Fibroblast of lung (primary cell): ENCODE measurements around the gene TMC5. TPM values are rescaled to one million over a fixed set of nuclear protein-coding genes. Genes with fewer than 3 reads are reported as not detected.

Experiments used
- DNase-seq, 2 donors: peaks; one replicate each; pipeline versions ENCODE4 v3.0.0 to v3.0.0-alpha.2; 2010; ENCODE audit warnings: low read depth in 2 of 2
- H2AFZ ChIP-seq: 2 replicates; pipeline ENCODE4 v1.5.1; 2012; ENCODE audit warnings: low read length, control low read depth, inconsistent platforms
- H3K27ac ChIP-seq: 2 replicates; pipeline ENCODE4 v1.5.1; 2011; ENCODE audit warnings: low read length, control low read depth; ENCODE audit not compliant: insufficient read depth
- H3K27me3 ChIP-seq: 2 replicates; pipeline ENCODE4 v1.5.1; 2011; ENCODE audit warnings: mild to moderate bottlenecking, low read length; ENCODE audit not compliant: control insufficient read depth, insufficient read depth
- H3K36me3 ChIP-seq: 2 replicates; pipeline ENCODE4 v1.5.1; 2011; ENCODE audit warnings: low read length; ENCODE audit not compliant: control insufficient read depth, insufficient read depth
- H3K4me1 ChIP-seq: 2 replicates; pipeline ENCODE4 v1.5.1; 2011; ENCODE audit warnings: low read length; ENCODE audit not compliant: control insufficient read depth, insufficient read depth; ENCODE audit errors: extremely low read depth
- H3K4me2 ChIP-seq: 2 replicates; pipeline ENCODE4 v1.5.1; 2011; ENCODE audit warnings: low read length, control low read depth; ENCODE audit not compliant: insufficient read depth; ENCODE audit errors: extremely low read depth
- H3K4me3 ChIP-seq, 4 experiments: fragments of 200-600 bp in 1 of 4; sonication (generic) in 1 of 4; replicated peaks in 1 of 4; 2 replicates each; pipeline ENCODE4 v1.5.1; 2011 to 2016; ENCODE audit warnings: low read length in 4 of 4, low read depth in 3 of 4, mild to moderate bottlenecking in 3 of 4, control low read depth in 2 of 4, inconsistent platforms in 1 of 4, mixed read lengths in 1 of 4; ENCODE audit not compliant: insufficient read depth in 1 of 4; ENCODE audit errors: control extremely low read depth in 1 of 4
- H3K79me2 ChIP-seq: 2 replicates; pipeline ENCODE4 v1.5.1; 2012; ENCODE audit warnings: mild to moderate bottlenecking, low read length, inconsistent platforms; ENCODE audit not compliant: control insufficient read depth, insufficient read depth
- H3K9ac ChIP-seq: 2 replicates; pipeline ENCODE4 v1.5.1; 2011; ENCODE audit warnings: mild to moderate bottlenecking, low read length, control low read depth; ENCODE audit not compliant: insufficient read depth
- H3K9me3 ChIP-seq: 2 replicates; pipeline ENCODE4 v1.5.1; 2012; ENCODE audit warnings: low read depth, low read length; ENCODE audit not compliant: control insufficient read depth, insufficient read depth
- H4K20me1 ChIP-seq: 2 replicates; pipeline ENCODE4 v1.5.1; 2011; ENCODE audit warnings: low read length; ENCODE audit not compliant: control insufficient read depth, insufficient read depth; ENCODE audit errors: extremely low read depth
- EZH2 ChIP-seq: IDR thresholded peaks from 2 replicates; pipeline ENCODE4 v1.5.1; 2012; ENCODE audit warnings: low read length, control low read depth, mild to moderate bottlenecking; ENCODE audit errors: missing control alignments
- polyA plus RNA-seq, 2 donors: library from polyadenylated mRNA; depleted of rRNA in 1 of 2; stranded (reverse) in 1 of 2; unstranded in 1 of 2; fragments of >200 nt; gene quantifications; 2 replicates each; pipeline ENCODE4 v1.2.1, GENCODE V29; 2011 to 2012; ENCODE audit warnings: missing spikeins in 1 of 2
- total RNA-seq: library from RNA; depleted of rRNA; stranded (reverse); fragments of >200 nt; gene quantifications from 2 replicates; pipeline ENCODE4 v1.2.1, GENCODE V29; 2014
- TF ChIP-seq, protein P1 (sequence below), 2 donors: IDR thresholded peaks in 1 of 2; conservative IDR thresholded peaks in 1 of 2; 1 replicate in 1 of 2; 2 replicates in 1 of 2; pipeline ENCODE4 v1.5.1; 2011 to 2012; ENCODE audit warnings: low read length in 2 of 2, control low read depth in 1 of 2, inconsistent platforms in 1 of 2, low read depth in 1 of 2, mild to moderate bottlenecking in 1 of 2

Gene TMC5
- total and polyA plus RNA-seq, 2 donors (not counting 1 experiment from before 2014, with no cell fraction given) = not detected

GRCh38 chr16:19415461-19415860 lies 2.2 kb upstream of the TMC5 start:
- H2AFZ ChIP-seq = no peak overlapping the region
- H3K9ac ChIP-seq = no peak overlapping the region
- H4K20me1 ChIP-seq = no peaks in the 10 kb centered on the region
- no peaks in the 10 kb centered on the region for H3K4me1 ChIP-seq
- H3K9me3 ChIP-seq = no peaks in the 10 kb centered on the region
- no peak overlapping the region for H3K27ac ChIP-seq
- H3K27me3 ChIP-seq = no peaks in the 10 kb centered on the region
- DNase-seq = no peak
- TF ChIP-seq EZH2 = no peak
- TF ChIP-seq, protein P1, sequence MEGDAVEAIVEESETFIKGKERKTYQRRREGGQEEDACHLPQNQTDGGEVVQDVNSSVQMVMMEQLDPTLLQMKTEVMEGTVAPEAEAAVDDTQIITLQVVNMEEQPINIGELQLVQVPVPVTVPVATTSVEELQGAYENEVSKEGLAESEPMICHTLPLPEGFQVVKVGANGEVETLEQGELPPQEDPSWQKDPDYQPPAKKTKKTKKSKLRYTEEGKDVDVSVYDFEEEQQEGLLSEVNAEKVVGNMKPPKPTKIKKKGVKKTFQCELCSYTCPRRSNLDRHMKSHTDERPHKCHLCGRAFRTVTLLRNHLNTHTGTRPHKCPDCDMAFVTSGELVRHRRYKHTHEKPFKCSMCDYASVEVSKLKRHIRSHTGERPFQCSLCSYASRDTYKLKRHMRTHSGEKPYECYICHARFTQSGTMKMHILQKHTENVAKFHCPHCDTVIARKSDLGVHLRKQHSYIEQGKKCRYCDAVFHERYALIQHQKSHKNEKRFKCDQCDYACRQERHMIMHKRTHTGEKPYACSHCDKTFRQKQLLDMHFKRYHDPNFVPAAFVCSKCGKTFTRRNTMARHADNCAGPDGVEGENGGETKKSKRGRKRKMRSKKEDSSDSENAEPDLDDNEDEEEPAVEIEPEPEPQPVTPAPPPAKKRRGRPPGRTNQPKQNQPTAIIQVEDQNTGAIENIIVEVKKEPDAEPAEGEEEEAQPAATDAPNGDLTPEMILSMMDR (conservative IDR thresholded peaks at IDR 0.05 in 1 of 2, IDR thresholded peaks at IDR 0.05 in 1 of 2; ENCODE audit: low read depth in 1 of 2, low read length in 2 of 2) = no peak
- H3K36me3 ChIP-seq = no peaks in the 10 kb centered on the region
- no peaks in the 10 kb centered on the region for H3K79me2 ChIP-seq
- no peak overlapping the region for H3K4me3 ChIP-seq
- no peak overlapping the region for H3K4me2 ChIP-seq

DNA sequence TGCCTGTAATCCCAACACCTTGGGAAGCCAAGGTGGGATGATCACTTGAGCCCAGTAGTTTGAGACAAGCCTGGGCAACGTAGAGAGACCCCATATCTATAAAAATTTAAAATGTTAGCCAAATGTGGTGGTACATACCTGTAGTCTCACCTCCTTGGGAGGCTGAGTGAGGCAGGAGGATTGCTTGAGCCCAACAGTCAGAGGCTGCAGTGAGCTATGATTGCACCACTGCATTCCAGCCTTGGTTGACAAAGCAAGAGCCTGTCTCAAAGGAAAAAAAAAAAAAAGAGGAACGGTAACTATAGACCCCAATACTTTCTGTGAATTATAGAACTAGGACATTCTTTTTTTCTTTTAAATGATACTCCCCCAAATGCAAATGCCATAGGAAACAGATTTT lies 1.8 kb upstream of the TMC5 start:
- no peaks in the 10 kb centered on the region for H3K4me1 ChIP-seq
- no peaks in the 10 kb centered on the region for H3K79me2 ChIP-seq
- H3K9ac ChIP-seq = no peak overlapping the region
- no peak overlapping the region for H3K27ac ChIP-seq
- H3K27me3 ChIP-seq = no peaks in the 10 kb centered on the region
- H3K4me3 ChIP-seq = no peak overlapping the region
- no peak overlapping the region for H3K4me2 ChIP-seq
- H4K20me1 ChIP-seq = no peaks in the 10 kb centered on the region
- H3K36me3 ChIP-seq = no peaks in the 10 kb centered on the region
- DNase-seq = no peak
- no peaks in the 10 kb centered on the region for H3K9me3 ChIP-seq
- TF ChIP-seq, protein P1 (conservative IDR thresholded peaks at IDR 0.05 in 1 of 2, IDR thresholded peaks at IDR 0.05 in 1 of 2; ENCODE audit: low read depth in 1 of 2, low read length in 2 of 2) = no peak
- TF ChIP-seq EZH2 = no peak
- no peak overlapping the region for H2AFZ ChIP-seq

- Histone ChIP-seq H3K4me1 (no peaks in the 10 kb centered on the region), H3K9me3 (no peaks in the 10 kb centered on the region), H2AFZ (no peak overlapping the region), H3K4me2 (no peak overlapping the region), H3K4me3 (no peak overlapping the region), H3K9ac (no peak overlapping the region), H3K27ac (no peak overlapping the region), H3K27me3 (no peaks in the 10 kb centered on the region), H3K36me3 (no peaks in the 10 kb centered on the region), H3K79me2 (no peaks in the 10 kb centered on the region), H4K20me1 (no peaks in the 10 kb centered on the region)
- TF ChIP-seq, protein P1 (conservative IDR thresholded peaks at IDR 0.05 in 1 of 2, IDR thresholded peaks at IDR 0.05 in 1 of 2; ENCODE audit: low read depth in 1 of 2, low read length in 2 of 2) = no peak
- TF ChIP-seq EZH2 = no peak
- no peak for DNase-seq
Observed at GRCh38 chr16:19418200-19418599, 517 bp downstream of the TMC5 start.
